GDM1 (cell line): ENCODE results near the gene RAPGEF1.

Experiments used
- DNase-seq: peaks from one replicate; lab custom pipeline; 2025; lab: John Stamatoyannopoulos, UW

RAPGEF1 gene

DNA sequence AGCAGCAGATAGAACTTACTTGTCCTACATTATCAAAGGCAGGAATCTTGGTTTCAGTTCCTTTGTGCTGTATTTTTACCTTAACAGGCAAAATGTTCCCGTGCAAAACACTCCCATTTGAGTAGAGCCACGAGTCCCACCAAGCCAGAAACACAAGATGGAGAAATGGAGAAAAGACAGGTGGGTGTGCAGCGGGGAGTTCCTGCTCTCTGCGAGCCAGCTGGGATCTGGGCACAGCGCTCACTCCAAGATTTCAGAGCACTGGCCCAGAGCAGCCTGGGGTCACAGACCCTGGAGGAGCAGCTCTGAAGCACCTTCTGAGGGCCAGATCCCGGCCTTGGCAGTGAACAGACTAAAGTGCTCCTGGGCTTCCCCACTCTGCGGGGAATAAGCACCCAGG lies 211.7 kb downstream of the RAPGEF1 start:
- no peak for DNase-seq
